NCI-H146 (cell line): Measurements from ENCODE around the gene ARHGAP22.

ENCODE experiments used
- DNase-seq: peaks from one replicate; lab custom pipeline; 2025; lab: John Stamatoyannopoulos, UW

The ARHGAP22 gene

GRCh38 chr10:48587819-48588218 lies 17.1 kb downstream of the ARHGAP22 start:
- no peak for DNase-seq

DNA sequence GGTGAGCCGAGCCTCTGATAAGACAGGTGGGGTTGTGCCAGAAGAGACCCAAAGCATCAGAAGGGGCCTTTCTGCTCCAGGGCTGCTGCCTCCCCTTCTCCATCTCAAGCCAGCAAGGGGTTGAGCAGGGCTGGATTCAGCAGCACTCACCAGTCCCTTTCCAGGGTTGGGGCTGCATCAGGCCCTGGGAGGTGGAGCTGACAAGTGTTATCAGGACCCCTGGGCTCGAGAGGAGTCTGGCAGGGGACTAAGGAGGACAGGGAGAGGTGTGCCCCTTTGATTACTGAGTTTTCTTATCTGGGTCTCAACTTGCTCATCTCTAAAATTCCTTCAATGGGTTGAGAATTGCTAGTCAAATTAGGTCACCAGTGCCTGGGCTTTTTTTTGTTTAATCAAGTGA lies 17.8 kb downstream of the ARHGAP22 start:
- no peak for DNase-seq

GRCh38 chr10:48582970-48583369 lies 21.9 kb downstream of the ARHGAP22 start:
- no peak for DNase-seq

DNA sequence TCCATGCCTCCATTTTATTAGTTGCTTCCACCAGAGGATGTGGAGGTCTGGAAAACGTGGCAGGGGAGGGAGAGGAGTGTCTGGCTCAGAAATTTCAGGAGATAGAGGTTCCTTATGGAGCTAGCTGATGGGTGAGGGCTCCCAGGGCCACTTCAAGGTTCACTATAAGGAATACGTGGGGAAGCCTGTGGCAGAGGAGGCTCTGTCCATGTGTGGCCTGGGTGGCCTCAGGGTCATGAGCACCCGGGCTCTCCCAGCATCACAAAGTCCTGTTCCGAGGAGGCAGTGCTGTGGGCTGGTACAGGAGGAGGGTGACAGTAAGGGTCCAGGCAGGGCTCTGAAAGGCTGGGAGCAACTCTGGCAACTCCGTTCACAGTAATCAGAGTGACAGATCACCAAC lies 24.6 kb downstream of the ARHGAP22 start:
- DNase-seq, result no peak

DNA sequence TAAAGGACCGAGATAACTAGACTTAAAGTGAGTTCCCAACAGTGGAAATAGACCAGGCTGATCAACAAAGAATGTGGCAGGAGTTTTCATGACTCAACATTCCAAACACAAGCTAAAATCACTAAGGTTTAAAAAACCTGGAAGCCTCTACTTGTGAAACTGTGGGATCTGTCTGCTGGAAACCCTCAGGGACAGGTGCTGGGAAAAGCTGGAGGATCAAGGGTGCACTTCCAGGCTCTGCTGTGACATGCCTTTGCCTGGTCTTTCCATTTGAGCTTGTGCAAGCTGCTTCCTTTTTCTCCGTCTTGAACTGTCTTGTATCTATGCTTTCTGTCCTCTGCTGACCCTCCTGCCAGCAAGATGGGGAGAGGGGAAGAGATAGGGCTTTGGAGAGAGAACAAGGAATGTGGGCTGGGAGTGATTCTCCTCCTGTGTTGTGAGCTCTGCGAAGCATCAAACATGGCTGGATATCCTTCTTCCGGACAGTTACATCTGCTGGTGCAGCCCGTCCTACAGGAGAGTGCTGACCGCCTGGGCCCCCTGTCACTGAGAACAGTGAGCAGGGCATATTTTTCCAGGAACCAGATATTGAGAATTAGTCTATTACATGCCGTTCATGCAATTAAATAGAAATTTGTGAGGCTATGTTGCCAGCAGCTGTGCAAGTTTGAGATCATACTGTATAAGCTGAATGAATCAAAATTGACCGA lies 25.5 kb downstream of the ARHGAP22 start:
- no peak for DNase-seq

DNA sequence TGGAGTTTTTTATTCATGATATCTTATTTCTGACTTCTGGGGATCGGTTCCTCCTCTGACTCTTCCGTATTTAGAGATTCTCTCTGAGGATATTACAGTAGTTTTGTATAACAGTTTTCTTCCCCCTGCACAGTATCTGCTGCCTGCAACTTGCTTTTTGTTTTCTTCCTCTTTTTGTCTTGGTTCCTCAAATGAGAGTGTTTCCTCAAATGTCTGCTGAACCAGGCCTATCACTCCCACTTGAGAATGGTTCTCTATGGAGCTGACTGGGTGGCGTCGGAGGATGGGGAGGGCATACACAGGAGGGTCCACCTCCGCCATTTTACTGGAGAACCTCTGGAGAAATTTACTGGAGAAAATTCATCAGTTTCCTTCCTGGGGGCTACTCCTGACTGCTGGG lies 27.7 kb downstream of the ARHGAP22 start:
- DNase-seq, result no peak

DNA sequence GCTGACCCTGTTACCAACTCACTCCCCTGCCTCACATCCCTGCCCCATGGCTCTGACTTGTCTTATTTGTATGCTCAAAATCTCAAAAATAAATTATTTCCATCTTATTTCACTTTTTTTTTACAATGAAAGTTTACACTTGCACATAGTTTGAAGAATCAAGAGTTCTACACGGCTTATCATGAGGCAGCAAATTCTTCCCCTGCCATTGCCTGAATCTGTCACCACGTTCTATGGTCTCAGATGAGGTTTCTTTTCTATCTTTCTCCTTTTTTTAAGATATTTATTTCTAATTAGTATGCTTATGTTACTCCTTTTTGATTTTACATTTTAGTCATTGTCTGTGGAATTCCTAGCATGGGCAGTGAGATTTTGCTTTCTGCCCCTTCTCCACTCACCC lies 28.4 kb downstream of the ARHGAP22 start:
- DNase-seq, result no peak

GRCh38 chr10:48575901-48576300 lies 29.0 kb downstream of the ARHGAP22 start:
- no peak for DNase-seq

- DNase-seq, result no peak
Observed at GRCh38 chr10:48574817-48575380, 30.0 kb downstream of the ARHGAP22 start.

DNA sequence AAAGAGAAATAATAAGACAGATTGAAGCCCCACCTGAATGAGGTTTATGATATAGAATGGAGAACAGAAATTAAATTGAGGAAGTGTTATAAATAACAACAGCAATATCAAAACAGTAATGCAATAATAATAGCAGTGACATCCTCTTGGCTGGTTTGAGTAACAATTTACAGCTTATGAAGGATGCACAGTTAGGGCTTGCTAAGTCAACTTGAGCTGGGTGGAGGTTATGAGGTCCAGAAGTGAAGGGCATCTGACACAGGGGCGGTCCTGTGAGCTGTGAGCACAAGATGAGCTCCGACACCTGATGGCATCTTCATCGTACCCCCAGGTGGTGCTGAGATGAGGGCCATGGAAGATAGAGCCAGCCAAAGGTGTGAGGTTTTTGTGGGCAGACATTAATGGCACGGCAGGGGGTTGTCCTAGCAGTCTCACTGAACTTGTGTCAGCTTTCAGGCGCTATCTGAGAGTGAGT lies 30.5 kb downstream of the ARHGAP22 start:
- DNase-seq, result no peak

DNA sequence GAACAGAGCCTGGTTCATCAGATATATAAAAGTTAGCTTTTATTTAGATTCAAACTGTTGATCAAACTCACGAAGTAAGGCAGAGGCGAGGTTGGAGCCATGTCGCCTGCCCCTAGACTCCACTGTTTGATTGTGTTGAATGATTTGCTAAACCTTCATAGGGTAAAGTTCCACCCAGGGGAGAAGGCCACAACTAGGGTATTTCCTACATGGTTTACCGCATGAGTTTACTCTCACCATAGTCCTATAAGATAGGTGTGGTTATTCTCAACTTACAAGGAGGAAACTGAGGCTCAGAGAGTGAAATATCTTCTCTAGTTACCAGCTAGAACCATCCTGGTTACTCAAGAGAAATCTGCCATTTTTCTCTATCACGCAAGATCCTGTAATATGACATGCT lies 31.8 kb downstream of the ARHGAP22 start:
- no peak for DNase-seq

GRCh38 chr10:48572414-48572813 lies 32.5 kb downstream of the ARHGAP22 start:
- no peak for DNase-seq

GRCh38 chr10:48568546-48568945 lies 36.3 kb downstream of the ARHGAP22 start:
- DNase-seq, result no peak

- DNase-seq, result no peak
Observed at GRCh38 chr10:48568131-48568530, 36.7 kb downstream of the ARHGAP22 start.

DNA sequence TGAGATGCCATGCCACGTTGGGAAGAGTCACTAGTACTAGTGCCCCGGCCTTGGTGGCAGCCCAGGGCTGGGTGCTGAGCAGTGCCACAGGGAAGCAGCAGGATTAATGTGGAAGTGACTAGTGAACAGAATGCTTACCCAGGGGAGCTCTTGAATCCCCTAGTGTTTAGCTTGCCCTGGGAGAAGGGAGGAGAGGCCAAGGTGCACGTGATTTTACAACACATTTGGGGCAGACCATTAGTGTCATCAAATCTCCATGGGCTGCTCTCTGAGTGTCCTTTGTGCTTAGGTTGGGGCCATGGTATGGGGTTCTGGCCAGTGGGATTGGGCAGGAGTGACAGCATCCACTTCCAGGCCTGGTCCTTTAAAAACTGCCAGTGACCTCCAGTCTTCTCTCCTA lies 37.5 kb downstream of the ARHGAP22 start:
- DNase-seq, result no peak

- no peak for DNase-seq
Observed at GRCh38 chr10:48564466-48565160, 40.3 kb downstream of the ARHGAP22 start.

DNA sequence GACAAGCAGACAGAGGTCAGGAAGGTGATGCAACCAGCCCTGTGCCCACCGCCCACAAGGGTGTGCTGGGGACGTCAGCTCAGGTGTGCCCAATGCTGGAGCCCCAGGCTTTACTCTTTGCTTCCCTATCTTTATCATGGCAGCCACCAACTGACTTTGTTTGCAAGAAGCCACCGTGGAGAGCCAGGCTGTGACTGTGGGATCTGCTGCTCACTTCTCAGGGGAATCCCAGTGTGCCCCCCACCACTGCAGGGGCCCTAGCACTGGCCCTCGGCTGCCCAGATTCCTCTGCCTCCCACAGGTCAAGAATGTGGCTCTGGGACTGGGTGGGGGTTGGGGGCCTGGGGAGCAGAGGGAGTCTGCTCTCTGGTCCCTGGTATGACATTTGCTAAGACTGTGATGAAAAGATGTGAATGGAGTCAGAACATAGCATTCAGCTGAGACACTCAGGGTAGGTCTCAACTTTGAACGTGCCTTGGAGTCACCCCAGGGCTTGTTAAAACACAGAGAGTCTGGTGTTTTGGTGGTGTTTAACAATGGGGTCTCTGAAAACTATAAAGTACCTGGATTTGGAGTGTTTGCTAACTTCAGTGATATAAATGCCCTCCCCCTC lies 47.3 kb downstream of the ARHGAP22 start:
- DNase-seq, result no peak

- no peak for DNase-seq
Observed at GRCh38 chr10:48556713-48557112, 48.2 kb downstream of the ARHGAP22 start.

- no peak for DNase-seq
Observed at GRCh38 chr10:48556065-48556464, 48.8 kb downstream of the ARHGAP22 start.

DNA sequence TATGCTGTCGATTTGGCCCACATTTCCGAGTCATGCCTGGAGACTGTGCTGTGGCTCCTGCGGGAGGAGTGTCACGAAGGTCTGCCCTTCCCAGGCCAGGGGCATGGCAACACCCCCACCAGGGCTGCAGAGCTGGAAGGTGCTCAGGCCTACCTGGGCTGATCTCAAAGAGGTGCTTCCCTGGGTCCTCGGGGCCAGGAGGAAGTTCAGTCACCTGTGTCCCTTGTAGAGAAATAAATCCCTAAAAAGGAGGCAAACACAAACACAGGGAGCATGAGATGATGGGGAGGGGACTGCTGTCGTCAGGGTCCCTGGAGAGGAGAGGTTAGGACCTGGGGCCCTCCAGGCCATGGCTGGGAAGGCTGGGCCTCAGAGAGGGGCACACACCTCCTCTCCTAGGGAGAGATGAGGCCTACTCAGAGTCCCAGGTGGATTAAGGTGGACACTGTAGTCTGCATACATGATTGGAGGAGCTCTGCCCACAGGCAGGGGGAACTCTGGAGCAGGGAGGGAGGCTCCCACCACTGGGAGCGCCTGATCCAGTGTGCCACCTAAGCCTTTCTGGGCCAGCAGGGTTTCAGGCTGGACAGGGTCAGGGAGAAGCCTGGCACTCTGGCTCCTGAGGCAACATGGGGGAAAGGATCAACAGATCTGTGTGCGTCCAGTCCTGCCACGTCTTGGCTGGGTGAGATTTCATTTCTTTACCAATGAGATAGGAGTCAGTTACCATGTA lies 49.4 kb downstream of the ARHGAP22 start:
- DNase-seq, result no peak

GRCh38 chr10:48554656-48555055 lies 50.2 kb downstream of the ARHGAP22 start:
- DNase-seq, result no peak

DNA sequence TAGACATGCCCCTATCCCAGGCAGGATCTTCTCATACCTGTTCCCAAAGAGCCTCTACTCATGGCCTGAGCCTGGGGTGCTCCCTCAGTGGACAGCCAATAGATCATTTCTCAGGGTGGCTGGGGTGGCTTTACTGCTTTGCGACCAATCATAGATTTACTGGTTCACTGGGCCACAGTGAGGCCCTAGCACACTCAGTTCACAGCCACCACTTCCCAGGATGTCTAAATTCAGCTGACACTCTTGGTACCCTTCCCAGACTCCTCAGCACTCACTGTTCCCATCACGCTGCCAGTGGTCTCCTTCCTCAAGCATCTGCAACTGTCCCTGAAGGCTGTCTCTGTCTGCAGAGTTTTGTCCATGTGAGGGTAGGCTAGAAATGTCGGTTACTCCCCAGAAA lies 50.6 kb downstream of the ARHGAP22 start:
- DNase-seq, result no peak
